HG03175 (cell line): Measurements from ENCODE around the gene RPS14.
A peak's percentile ranks its signal among the peaks of the same experiment; 100 is the strongest.

ENCODE experiments used
- ATAC-seq: cut with Tn5 transposase; IDR thresholded peaks from one replicate; pipeline ENCODE4 v1.9.1; 2021; ENCODE audit warnings: mild to moderate bottlenecking, moderate library complexity; ENCODE audit not compliant: unreplicated experiment

Gene RPS14

DNA sequence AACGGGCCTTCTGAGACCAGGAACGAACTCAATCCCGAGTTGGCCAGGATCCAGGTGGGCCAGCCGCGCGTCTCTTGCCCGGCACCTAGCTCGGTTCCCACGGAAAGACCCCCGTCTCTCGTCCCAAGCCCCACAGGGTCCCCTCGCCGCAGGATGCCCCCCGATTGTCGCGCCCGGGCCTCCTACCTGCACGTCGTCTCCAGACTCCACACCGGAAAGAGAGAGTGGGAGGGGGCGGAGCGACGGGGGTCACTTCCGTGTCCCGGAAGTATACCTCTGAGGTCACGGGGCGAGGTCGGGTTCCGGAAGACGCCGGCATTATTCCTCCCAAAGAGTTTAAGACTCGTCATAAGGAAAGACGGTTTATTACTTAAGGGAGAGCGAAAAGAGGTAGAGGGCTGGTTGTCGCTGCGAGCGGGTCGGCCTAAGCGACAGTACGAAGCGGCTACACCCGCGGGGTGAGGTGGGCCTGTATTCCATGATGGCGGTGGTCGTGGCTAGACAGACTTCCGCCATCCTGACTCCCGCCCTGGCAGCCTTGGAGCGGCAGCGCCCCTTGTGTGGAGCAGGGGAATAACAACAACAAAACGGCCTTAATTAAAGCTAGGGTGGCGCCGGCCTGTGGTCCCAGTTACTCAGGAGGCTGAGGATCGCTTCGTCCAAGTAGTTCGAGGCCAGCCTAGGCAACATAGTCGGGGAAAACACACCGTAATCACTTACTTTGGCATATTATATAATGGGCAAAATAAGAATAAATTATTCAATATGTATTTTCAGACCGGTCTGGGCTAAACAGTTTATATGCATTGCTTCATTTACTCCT is at the start of gene RPS14:
TSS of gene RPS14 (minus strand) at position 223 of the 823 bp plus-strand sequence. CDS start 2,006 bp downstream, outside the sequence.
- ATAC-seq, result peak; percentile 95

- no peak for ATAC-seq
Measured at GRCh38 chr5:150498971-150499370, 49.4 kb upstream of the RPS14 start.

DNA sequence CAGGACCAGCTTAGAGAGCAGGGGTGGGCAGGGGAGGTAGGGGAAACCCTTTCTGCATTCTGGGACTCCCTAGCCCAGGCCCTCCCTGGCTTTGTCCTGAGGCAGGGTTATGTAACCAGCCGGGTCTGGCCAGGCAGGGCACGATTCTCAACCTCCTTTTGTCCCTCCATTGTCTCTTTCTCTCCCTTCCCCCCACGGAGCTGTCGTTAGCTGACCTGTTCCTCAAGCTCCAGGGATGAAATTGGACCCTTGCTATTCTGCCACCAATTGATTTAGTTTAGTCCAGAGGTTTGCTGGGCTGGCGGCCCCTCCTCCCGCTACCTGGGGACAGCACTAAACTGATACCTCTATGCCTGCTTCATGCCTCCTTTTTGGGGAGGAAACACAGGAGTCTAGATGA is 49.0 kb upstream of the RPS14 start:
- ATAC-seq, result no peak

GRCh38 chr5:150497989-150498317 is 48.4 kb upstream of the RPS14 start:
- no peak for ATAC-seq

DNA sequence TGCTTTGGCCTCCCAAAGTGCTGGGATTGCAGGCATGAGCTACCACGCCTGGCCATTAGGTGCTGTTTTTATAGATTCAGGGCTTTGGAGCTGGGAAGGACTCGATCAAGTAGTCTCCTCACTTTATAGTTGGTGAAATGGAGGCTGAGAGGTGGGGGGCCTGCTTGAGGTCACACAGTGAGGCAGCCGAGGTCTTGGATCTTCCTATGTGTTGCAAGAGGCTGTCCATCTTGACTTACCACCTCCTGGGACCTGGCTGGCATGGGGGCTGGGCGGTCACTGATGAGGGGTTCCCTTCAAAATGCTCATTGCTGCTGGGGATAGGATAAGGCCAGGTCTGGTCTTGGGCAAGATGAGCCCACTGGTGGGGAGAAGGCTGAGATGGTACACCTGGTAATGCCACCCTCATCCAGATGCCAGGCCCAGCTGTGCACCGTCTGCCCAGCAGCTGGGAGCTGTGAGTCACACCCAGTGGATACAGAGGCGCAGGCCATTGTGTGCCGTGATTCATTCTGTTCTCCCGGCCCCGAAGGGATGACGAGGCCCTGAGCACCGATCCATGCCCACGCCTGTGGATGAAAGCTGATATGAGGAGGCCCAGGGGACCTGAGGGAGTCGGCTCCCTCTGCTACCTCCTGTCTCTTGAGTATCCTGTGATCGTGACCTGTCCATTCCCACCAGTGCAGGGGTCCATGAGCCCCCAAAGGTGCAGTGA is 47.9 kb upstream of the RPS14 start:
- ATAC-seq, result no peak

- no peak for ATAC-seq
Measured at GRCh38 chr5:150496534-150496933, 47.0 kb upstream of the RPS14 start.

DNA sequence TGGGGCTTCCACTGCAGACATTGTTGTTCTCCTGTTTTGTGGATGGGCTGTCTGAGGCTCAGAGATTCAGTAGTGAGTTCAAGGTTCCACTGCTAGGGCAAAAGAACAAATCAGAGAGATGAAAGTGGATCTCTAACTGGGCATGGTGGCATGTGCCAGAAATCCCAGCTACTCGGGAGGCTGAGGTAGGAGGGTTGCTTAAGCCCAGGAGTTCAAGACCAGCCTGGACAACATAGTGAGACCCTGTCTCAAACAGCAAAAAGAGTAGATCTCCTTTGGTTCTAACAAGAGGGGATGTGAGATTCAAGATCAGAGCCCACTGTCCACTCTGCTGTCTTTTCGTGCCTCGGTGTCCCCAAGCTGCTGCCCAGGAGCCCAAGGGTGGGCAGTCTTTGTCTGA is 46.6 kb upstream of the RPS14 start:
- ATAC-seq, result no peak

- no peak for ATAC-seq
Measured at GRCh38 chr5:150492621-150493020, 43.1 kb upstream of the RPS14 start.

DNA sequence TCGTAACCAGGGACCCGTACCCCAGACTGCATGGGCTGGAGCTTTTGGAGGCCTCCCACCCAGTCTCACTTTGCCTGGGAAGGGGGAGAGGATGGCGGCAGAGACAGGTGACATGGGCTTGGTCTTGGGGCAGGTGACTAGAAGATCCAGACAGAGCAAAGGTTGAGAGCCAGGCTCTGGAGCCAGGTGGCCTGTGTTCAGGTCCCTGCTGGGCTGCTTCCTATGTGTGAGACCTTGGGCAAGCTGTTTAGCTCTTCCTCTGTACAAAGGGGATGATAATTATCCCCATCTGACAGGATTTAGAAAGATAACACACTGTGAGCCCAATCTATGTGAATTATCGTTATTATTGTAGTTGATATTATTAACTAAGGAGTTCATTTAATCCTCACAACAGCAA is 42.3 kb upstream of the RPS14 start:
- ATAC-seq, result no peak

DNA sequence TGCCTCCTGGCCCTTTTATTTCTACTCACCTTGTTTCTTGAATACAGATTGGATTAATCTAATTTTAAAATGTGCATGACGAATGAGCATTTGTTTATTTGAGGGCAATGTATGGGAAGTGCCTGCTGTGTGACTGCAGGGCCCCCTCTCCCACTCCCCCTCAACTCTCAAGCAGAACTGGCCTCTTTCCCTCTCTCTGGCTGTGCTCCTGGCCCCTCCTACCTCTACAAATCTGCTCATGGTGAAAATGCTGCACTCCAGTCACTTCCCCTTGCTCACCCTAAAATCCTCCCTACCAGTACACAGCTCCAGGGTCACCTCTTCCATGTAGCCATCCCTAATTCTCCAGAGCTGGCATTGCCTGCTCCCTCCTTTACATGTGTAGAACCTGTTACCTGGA is 41.2 kb upstream of the RPS14 start:
- ATAC-seq, result no peak

GRCh38 chr5:150490296-150490669 is 40.7 kb upstream of the RPS14 start:
- ATAC-seq, result no peak

GRCh38 chr5:150489360-150490295 is 40.1 kb upstream of the RPS14 start:
- peak; percentile 90 for ATAC-seq

DNA sequence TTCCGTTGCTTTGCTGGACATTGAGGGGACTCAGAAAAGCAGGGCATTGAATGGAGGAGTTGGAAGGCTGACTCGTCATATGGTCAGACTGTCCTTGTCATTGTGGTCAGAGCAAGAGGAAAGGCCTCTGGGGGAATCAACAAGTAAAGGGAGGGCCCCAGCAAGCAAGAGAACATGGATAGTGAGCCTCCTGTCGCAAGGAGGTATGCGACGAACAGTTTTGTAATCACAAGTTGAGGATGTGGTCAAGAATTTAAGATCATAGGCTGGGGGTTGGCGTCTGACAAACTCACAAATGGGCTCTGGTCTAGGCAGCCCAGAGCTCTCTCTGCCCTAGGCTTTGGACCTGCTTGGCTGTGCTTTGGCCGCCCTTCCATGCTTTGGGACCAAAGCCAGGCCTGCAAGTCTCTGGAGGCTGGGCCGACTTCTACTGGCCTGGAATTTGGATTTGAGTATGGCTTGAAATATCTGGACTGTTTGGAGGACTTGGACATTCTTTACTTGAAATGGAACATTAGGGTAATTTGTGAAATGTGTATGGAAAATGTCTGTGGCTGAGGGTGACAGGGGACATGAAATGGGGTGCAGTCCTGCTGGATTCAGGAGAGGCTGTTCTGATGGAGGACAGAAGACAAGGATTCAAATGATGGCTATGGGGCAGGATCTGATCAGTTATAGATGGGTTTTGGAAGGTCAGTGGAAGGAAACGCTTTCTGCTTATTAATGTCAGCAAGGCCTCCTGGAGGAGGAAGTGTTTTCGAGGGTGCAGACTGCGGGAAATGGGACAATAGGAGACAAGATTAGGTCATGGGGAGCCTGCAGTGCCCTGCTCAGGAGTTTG is 39.2 kb upstream of the RPS14 start:
- no peak for ATAC-seq

DNA sequence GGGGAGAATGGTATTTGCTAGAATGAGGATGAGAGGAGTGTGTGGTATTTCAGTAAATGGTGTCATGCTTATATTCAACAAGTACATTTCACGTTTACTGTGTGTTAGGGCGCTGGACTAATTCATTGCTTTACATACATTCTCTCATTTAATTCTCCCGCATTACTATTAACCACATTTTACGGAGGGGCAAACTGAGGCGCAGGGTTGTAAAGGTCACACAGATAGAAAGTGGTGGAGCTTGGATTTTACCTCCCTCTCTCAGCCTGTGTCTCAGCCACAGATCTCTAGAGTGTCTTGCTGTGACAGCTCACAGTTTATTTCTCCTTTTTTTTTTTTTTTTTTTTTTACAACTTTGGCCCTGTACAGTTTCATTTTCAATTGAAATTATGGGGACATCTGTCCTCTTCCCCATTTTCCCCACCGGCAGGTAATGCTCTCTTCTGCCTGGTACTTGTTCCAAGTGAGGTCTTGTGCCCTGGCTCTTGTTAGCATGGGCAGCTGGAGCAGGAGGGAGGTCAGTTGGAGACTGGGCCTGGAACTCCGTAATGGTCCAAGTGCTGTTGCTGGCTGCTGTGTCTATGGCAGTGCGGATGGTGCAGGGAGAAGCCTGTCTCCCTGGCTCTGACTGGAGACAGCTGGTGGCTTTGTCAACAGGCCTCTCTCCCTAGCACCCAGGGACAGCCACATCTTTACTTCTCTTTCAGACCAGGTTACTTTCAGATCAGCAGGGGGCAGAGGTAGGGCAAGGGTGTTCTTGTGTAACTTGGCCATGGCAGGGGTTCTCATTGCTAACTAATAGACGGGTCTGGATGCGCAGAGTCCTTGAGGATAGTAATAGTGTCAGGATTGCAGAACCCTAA is 37.9 kb upstream of the RPS14 start:
- ATAC-seq, result peak; percentile 21

GRCh38 chr5:150486402-150487198 is 37.1 kb upstream of the RPS14 start:
- ATAC-seq, result no peak

DNA sequence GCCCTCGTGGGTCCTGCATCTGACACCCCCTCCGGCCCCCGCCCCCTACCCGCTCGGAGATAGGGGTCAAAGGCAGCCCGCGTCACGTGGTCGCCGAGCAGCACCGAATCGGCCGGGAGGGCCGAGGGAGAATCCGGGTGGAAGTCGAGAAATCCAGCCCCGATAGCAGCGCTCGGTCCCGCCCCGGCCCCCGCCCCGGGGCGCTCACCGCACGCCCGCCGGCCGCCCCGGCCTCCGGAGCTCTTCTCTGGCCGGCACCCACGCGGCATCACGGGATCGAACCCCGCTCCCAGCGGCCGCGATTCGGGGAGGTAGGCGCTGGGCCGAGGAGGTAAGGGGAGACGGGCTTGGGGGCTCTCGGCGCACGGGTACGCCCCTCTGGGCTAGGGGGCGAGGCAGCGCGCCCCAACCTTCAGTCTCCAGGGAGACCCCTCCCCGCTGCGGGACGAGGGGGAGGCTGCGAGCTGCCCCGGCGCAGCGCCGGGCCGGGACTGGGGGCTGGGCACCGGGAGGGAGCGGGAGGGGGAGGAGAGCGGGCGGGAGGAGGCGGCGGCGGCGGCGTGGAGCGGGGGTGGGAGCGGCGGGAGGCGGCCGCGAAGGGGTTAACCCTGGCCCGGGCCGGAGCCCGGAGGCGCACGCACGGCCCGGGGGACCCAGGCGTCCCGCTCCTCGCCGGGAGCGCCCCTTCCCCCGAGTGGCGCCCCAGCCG is 36.3 kb upstream of the RPS14 start:
- ATAC-seq, result no peak

DNA sequence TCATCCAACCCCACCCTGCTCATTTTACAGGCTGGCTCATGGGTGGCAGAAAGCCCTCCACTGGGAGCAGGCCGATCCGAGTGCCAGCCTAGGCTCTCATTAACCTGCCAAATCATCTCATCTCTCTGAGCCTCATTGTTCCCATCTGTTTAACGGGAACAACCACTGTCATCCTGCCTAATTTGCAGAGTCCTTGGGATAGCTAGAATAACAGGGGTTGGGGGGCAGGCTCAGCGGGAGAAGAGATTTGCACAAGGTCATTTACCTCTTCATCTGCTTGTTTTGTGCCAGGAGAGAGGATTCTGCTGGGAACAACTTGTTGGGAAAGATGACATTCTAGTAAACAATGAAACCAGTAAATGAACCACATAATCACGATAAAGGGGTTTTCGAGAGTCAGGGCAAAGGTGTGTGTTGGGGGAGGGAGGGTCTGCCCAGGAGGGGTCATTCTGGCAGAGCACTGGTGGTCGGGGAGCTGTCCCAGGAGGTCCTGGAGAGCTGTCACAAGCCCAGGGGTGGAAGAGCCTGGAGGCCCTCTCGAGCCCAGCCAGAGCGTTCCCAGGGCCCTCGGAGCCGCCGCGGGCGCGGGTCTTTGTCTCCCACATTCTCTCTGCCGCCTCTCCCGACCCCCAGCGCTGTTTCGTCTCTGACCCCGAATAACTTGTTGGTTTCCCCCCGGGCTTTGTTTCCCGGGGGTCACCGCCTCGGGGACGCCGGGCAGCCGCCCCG is 35.6 kb upstream of the RPS14 start:
- no peak for ATAC-seq
